ENCODE results near the gene TAGLN.

DNA sequence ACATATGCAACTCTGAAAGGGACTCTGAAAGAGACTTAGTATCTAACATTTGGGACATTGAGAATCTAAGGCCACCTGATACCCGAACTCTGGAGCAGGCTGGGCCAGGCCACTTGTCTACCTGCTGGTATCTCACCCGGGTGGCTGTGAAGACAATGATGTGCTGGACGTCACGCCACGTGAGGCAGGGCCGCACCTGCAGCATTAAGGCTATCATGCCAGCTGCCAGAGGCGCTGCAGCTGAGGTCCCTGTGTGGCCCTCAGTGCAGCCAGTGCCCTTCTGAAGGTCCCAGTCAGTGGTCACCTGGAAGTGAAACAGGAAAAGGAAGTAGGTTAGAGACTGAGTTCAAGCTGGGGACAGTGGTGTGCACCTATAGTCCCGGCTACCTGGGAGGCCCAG lies 20.3 kb downstream of the TAGLN start:
- TF ChIP-seq, protein P1, sequence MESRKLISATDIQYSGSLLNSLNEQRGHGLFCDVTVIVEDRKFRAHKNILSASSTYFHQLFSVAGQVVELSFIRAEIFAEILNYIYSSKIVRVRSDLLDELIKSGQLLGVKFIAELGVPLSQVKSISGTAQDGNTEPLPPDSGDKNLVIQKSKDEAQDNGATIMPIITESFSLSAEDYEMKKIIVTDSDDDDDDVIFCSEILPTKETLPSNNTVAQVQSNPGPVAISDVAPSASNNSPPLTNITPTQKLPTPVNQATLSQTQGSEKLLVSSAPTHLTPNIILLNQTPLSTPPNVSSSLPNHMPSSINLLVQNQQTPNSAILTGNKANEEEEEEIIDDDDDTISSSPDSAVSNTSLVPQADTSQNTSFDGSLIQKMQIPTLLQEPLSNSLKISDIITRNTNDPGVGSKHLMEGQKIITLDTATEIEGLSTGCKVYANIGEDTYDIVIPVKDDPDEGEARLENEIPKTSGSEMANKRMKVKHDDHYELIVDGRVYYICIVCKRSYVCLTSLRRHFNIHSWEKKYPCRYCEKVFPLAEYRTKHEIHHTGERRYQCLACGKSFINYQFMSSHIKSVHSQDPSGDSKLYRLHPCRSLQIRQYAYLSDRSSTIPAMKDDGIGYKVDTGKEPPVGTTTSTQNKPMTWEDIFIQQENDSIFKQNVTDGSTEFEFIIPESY (IDR thresholded peaks at IDR 0.05; ENCODE audit: borderline replicate concordance, low read depth): no peak
- TF ChIP-seq NFIC (IDR thresholded peaks at IDR 0.05; ENCODE audit: borderline replicate concordance): no peak
- no peak for TF ChIP-seq RAD21 (IDR thresholded peaks at IDR 0.05; ENCODE audit: low read length)
- no peak for TF ChIP-seq EZH2phosphoT487 (IDR thresholded peaks at IDR 0.05; ENCODE audit: borderline replicate concordance, low read depth)
- TF ChIP-seq JUND (IDR thresholded peaks at IDR 0.05): no peak
- TF ChIP-seq, protein P2, sequence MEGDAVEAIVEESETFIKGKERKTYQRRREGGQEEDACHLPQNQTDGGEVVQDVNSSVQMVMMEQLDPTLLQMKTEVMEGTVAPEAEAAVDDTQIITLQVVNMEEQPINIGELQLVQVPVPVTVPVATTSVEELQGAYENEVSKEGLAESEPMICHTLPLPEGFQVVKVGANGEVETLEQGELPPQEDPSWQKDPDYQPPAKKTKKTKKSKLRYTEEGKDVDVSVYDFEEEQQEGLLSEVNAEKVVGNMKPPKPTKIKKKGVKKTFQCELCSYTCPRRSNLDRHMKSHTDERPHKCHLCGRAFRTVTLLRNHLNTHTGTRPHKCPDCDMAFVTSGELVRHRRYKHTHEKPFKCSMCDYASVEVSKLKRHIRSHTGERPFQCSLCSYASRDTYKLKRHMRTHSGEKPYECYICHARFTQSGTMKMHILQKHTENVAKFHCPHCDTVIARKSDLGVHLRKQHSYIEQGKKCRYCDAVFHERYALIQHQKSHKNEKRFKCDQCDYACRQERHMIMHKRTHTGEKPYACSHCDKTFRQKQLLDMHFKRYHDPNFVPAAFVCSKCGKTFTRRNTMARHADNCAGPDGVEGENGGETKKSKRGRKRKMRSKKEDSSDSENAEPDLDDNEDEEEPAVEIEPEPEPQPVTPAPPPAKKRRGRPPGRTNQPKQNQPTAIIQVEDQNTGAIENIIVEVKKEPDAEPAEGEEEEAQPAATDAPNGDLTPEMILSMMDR (IDR thresholded peaks at IDR 0.05): no peak
- no peak for TF ChIP-seq SMC3 (IDR thresholded peaks at IDR 0.05; ENCODE audit: low read depth, low read length)
- no peak for TF ChIP-seq GABPA (IDR thresholded peaks at IDR 0.05; ENCODE audit: low read depth)
- TF ChIP-seq, protein P3, sequence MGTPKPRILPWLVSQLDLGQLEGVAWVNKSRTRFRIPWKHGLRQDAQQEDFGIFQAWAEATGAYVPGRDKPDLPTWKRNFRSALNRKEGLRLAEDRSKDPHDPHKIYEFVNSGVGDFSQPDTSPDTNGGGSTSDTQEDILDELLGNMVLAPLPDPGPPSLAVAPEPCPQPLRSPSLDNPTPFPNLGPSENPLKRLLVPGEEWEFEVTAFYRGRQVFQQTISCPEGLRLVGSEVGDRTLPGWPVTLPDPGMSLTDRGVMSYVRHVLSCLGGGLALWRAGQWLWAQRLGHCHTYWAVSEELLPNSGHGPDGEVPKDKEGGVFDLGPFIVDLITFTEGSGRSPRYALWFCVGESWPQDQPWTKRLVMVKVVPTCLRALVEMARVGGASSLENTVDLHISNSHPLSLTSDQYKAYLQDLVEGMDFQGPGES (IDR thresholded peaks at IDR 0.05; ENCODE audit: low read depth, low read length): no peak
- TF ChIP-seq, protein P4, sequence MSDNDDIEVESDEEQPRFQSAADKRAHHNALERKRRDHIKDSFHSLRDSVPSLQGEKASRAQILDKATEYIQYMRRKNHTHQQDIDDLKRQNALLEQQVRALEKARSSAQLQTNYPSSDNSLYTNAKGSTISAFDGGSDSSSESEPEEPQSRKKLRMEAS (IDR thresholded peaks at IDR 0.05; ENCODE audit: low read depth): no peak
- no peak for TF ChIP-seq TAF1 (IDR thresholded peaks at IDR 0.05; ENCODE audit: borderline replicate concordance, low read depth, low read length)
- TF ChIP-seq POLR2AphosphoS5 (IDR thresholded peaks at IDR 0.05; ENCODE audit: low read depth, low read length): no peak
